Measurements from ENCODE around the gene AFG1L.
"Not testable (repeated sequence)": the region's sequence is repeated elsewhere in the genome, so short reads cannot be mapped to it uniquely, and the experiment has no call there.

The AFG1L gene

DNA sequence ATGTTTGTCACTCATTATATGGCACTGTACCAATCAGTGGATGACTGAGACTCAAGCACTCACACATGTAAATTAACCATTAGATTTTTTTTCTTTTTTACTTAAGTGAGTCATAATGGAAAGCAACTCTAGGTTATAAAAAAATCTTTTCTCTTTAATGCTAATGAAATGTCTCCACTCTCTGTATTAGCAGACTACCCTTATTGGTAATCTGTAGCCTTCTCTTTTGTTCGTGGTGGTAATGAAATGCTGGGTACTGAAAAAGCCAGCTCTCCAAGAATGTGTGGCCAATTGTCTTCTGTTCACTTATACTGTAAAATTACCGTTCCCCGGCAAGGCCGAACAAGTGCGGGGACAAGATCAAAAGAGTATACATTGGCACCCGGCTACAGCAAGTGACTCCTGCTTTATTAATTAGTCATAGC is 69.0 kb downstream of the AFG1L start:
- no peak for TF ChIP-seq NFRKB (IDR thresholded peaks at IDR 0.05)
- no peak for TF ChIP-seq CTBP1 (IDR thresholded peaks at IDR 0.05; ENCODE audit: borderline replicate concordance)
- no peak for TF ChIP-seq TARDBP (IDR thresholded peaks at IDR 0.05)
- TF ChIP-seq, protein P1, sequence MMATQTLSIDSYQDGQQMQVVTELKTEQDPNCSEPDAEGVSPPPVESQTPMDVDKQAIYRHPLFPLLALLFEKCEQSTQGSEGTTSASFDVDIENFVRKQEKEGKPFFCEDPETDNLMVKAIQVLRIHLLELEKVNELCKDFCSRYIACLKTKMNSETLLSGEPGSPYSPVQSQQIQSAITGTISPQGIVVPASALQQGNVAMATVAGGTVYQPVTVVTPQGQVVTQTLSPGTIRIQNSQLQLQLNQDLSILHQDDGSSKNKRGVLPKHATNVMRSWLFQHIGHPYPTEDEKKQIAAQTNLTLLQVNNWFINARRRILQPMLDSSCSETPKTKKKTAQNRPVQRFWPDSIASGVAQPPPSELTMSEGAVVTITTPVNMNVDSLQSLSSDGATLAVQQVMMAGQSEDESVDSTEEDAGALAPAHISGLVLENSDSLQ (IDR thresholded peaks at IDR 0.05): no peak
- POLR2A ChIA-PET: interaction anchor here (0.9 kb wide), 1 partner anchor 103 kb away, joined by 3 read pairs; the partner anchor contains the start of gene SNX3

DNA sequence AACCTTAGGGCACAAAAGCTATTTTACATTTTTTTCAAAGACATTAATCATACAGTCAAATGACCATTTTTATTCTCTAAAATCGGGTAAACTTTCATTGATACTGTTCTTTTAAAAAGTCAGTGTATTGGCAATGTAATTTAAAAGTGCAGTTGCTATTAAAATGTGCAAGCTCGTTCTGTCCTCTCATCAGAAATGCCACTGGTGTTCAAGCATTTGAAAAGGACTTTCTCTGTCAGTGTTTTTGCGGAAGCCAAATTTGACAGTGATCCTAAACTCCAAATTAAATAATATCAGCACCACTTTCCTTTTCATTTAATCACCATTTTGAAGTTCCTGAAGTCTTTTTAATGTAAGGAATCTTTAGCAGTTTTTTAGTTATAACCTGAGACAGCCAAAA is 69.6 kb downstream of the AFG1L start:
- CTCF ChIA-PET: interaction anchor here (0.7 to 1.1 kb wide), 2 partner anchors 15 to 237 kb away, joined by 3 to 4 read pairs; no protein-coding TSS in a partner anchor
- POLR2A ChIA-PET: interaction anchor here (0.9 kb wide), 1 partner anchor 103 kb away, joined by 3 read pairs; the partner anchor contains the start of gene SNX3
- TF ChIP-seq ELF4 (IDR thresholded peaks at IDR 0.05): no peak
- TF ChIP-seq BHLHE40 (IDR thresholded peaks at IDR 0.05; ENCODE audit: borderline replicate concordance): no peak
- TF ChIP-seq FOXK2 (IDR thresholded peaks at IDR 0.05): no peak
- no peak for TF ChIP-seq SP1 (IDR thresholded peaks at IDR 0.05)
- no peak for TF ChIP-seq ZNF384 (IDR thresholded peaks at IDR 0.05)
- TF ChIP-seq TARDBP (IDR thresholded peaks at IDR 0.05): no peak
- no peak for TF ChIP-seq L3MBTL2 (conservative IDR thresholded peaks at IDR 0.05)
- TF ChIP-seq, protein P1 (IDR thresholded peaks at IDR 0.05): no peak
- no peak for TF ChIP-seq FOXM1 (IDR thresholded peaks at IDR 0.05; ENCODE audit: borderline replicate concordance)
- TF ChIP-seq NFRKB (IDR thresholded peaks at IDR 0.05): no peak
- no peak for TF ChIP-seq HDGF (IDR thresholded peaks at IDR 0.05; ENCODE audit: borderline replicate concordance)
- TF ChIP-seq SUZ12 (IDR thresholded peaks at IDR 0.05): no peak
- TF ChIP-seq LEF1 (IDR thresholded peaks at IDR 0.05; ENCODE audit: borderline replicate concordance): no peak
- no peak for DNase-seq (ENCODE audit: extremely low spot score)

More for the DNA sequence above, 69.0 kb downstream of the AFG1L start:
- no peak for DNase-seq (ENCODE audit: extremely low spot score)
- CTCF ChIA-PET: interaction anchor here (0.7 kb wide), 1 partner anchor 237 kb away, joined by 3 read pairs; no protein-coding TSS in a partner anchor

DNA sequence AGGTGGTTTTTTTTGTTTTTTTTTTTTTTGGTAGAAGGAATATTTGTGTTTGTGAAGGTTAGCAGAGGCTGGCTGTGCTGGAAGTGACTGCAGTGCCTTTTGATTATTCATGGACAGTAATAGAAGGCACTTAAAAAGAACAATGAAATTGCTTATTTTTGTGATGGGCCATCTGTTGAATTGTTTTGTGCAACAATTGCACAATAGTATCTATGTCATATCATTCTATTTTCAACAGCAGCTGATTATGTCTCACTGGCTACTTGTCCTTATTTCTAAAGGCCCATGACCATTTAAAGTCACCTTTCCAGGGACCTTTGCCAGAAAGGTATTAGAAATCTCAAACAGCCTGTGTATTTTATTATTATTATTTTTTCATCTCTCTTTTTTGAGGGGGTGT is 70.6 kb downstream of the AFG1L start:
- TF ChIP-seq FOXA1 (IDR thresholded peaks at IDR 0.05) (no peak), FOXM1 (IDR thresholded peaks at IDR 0.05; ENCODE audit: borderline replicate concordance) (no peak), BHLHE40 (IDR thresholded peaks at IDR 0.05; ENCODE audit: borderline replicate concordance) (no peak), SUZ12 (IDR thresholded peaks at IDR 0.05) (no peak), ZNF384 (IDR thresholded peaks at IDR 0.05) (no peak)
- ChIA-PET CTCF (interaction anchor here (1.2 kb wide), 1 partner anchor 127 kb away, joined by 4 read pairs; no protein-coding TSS in a partner anchor), POLR2A (no interaction called here)
- DNase-seq (ENCODE audit: extremely low spot score): no peak

DNA sequence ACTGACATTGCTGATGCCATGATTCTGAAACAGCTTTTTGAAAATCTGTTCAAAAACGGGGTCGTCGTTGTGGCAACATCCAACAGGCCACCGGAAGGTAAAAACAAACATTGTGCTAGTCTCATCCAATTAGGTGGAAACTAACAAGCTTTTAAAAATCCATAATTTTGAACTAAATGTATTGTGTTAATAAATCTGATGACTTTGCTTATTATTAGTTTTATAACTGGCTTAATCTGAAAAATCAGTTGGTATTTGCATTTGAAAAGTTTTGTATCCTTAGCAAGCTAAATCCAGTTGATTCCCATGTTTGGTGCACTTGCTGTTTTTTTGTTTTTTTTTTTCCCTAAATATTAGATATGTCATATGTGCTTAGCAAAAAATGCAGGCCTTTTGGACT is 71.4 kb downstream of the AFG1L start:
- DNase-seq (ENCODE audit: extremely low spot score): no peak
- ChIA-PET POLR2A (no interaction called here), CTCF (interaction anchor here (1.2 kb wide), 1 partner anchor 126 kb away, joined by 4 read pairs; no protein-coding TSS in a partner anchor)
- no peak for TF ChIP-seq SP1 (IDR thresholded peaks at IDR 0.05)
- no peak for TF ChIP-seq FOXM1 (IDR thresholded peaks at IDR 0.05; ENCODE audit: borderline replicate concordance)
- TF ChIP-seq ZNF384 (IDR thresholded peaks at IDR 0.05): no peak
- no peak for TF ChIP-seq CTBP1 (IDR thresholded peaks at IDR 0.05; ENCODE audit: borderline replicate concordance)
- no peak for TF ChIP-seq ARNT (IDR thresholded peaks at IDR 0.05)
- TF ChIP-seq L3MBTL2 (conservative IDR thresholded peaks at IDR 0.05): no peak
- TF ChIP-seq LEF1 (IDR thresholded peaks at IDR 0.05; ENCODE audit: borderline replicate concordance): no peak

DNA sequence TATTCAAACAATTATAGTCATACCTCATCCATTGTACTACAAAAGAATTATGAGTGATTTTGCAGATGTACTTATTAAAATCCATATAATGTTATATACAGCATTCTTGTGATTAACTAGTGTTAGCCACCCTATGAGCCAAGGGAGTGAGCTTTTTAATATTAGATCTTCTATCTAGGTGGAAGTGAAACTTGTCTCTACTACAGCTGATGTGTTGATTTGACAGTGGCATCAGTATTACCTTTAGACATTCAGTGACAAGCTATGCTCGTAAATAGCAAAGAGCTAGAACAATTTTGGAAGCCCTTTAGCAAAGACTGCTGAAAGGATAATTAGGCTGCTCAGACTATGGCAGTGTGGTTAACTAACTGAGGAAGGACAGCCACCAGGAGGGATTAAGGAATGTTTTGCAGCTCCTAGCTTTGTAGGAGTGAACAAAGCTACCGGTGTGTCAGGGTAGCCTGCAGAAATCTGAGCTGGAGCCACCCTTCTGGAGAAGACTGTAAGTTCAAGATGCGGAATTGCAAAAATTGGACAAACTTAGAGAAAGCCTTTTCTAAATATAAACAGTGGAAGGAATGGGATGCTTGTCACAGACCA is 73.7 kb downstream of the AFG1L start:
- no peak for TF ChIP-seq LEF1 (IDR thresholded peaks at IDR 0.05; ENCODE audit: borderline replicate concordance)
- TF ChIP-seq NFRKB (IDR thresholded peaks at IDR 0.05): no peak
- TF ChIP-seq FOXK2 (IDR thresholded peaks at IDR 0.05): no peak
- no peak for TF ChIP-seq FOXA1 (IDR thresholded peaks at IDR 0.05)
- TF ChIP-seq BHLHE40 (IDR thresholded peaks at IDR 0.05; ENCODE audit: borderline replicate concordance): no peak
- POLR2A ChIA-PET: no interaction called here
- CTCF ChIA-PET: no interaction called here
- DNase-seq (ENCODE audit: extremely low spot score): no peak

DNA sequence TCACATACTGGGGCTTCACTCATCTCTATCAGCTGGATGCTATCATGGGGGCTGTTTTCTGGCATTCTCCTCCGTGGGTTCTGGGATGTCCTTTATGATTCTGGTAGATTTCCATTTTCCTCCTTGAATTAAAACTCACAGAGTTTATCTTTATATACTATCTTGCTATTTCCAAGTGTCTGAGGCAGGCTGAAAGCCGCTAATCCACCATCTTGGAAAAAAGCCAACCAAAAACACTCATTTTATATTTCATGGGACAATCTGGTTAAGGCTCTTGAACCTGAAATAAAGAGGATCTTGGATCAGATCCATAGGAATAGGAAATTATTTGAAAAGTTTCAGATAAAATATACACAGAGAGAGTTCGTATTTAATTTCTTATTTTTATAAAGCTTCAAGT is 86.0 kb downstream of the AFG1L start:
- no peak for TF ChIP-seq ZNF384 (IDR thresholded peaks at IDR 0.05)
- no peak for TF ChIP-seq L3MBTL2 (conservative IDR thresholded peaks at IDR 0.05)
- TF ChIP-seq NFRKB (IDR thresholded peaks at IDR 0.05): no peak
- TF ChIP-seq FOXM1 (IDR thresholded peaks at IDR 0.05; ENCODE audit: borderline replicate concordance): no peak
- no peak for TF ChIP-seq BHLHE40 (IDR thresholded peaks at IDR 0.05; ENCODE audit: borderline replicate concordance)
- no peak for TF ChIP-seq HDGF (IDR thresholded peaks at IDR 0.05; ENCODE audit: borderline replicate concordance)
- TF ChIP-seq FOXA1 (IDR thresholded peaks at IDR 0.05): no peak
- TF ChIP-seq FOXK2 (IDR thresholded peaks at IDR 0.05): no peak
- ChIA-PET POLR2A (no interaction called here), CTCF (no interaction called here)
- no peak for DNase-seq (ENCODE audit: extremely low spot score)

DNA sequence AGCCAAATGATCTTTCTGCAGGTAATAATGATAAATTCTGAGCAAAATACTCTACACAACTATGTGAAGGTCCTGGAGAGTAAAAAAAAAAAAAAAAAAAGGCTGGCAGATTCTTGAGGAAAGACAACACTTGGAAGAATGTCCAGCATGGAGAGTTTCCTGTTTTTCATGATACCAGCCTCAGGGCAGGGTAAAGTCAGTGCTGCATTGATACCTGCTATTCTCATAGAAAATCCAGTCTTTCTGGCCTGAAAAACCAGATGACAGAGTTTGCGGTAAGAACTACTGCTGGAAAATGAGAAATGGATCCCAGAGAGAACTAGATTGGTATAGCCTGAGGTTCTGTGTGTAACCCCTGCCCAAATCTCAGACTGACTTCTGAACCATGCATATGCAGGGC is 89.1 kb downstream of the AFG1L start:
- no peak for DNase-seq (ENCODE audit: extremely low spot score)
- ChIA-PET POLR2A (no interaction called here), CTCF (no interaction called here)
- no peak for TF ChIP-seq ELF4 (IDR thresholded peaks at IDR 0.05)
- TF ChIP-seq NFRKB (IDR thresholded peaks at IDR 0.05): no peak
- TF ChIP-seq, protein P1 (IDR thresholded peaks at IDR 0.05): no peak
- TF ChIP-seq FOXM1 (IDR thresholded peaks at IDR 0.05; ENCODE audit: borderline replicate concordance): no peak
- no peak for TF ChIP-seq BHLHE40 (IDR thresholded peaks at IDR 0.05; ENCODE audit: borderline replicate concordance)
- TF ChIP-seq CTBP1 (IDR thresholded peaks at IDR 0.05; ENCODE audit: borderline replicate concordance): no peak
- TF ChIP-seq SUZ12 (IDR thresholded peaks at IDR 0.05): no peak
- no peak for TF ChIP-seq HDGF (IDR thresholded peaks at IDR 0.05; ENCODE audit: borderline replicate concordance)
- no peak for TF ChIP-seq LEF1 (IDR thresholded peaks at IDR 0.05; ENCODE audit: borderline replicate concordance)
- no peak for TF ChIP-seq SP1 (IDR thresholded peaks at IDR 0.05)
- no peak for TF ChIP-seq FOXA1 (IDR thresholded peaks at IDR 0.05)
- TF ChIP-seq TARDBP (IDR thresholded peaks at IDR 0.05): no peak
- no peak for TF ChIP-seq FOXK2 (IDR thresholded peaks at IDR 0.05)
- TF ChIP-seq ARNT (IDR thresholded peaks at IDR 0.05): no peak
- TF ChIP-seq ZNF384 (IDR thresholded peaks at IDR 0.05): no peak
- TF ChIP-seq L3MBTL2 (conservative IDR thresholded peaks at IDR 0.05): no peak

DNA sequence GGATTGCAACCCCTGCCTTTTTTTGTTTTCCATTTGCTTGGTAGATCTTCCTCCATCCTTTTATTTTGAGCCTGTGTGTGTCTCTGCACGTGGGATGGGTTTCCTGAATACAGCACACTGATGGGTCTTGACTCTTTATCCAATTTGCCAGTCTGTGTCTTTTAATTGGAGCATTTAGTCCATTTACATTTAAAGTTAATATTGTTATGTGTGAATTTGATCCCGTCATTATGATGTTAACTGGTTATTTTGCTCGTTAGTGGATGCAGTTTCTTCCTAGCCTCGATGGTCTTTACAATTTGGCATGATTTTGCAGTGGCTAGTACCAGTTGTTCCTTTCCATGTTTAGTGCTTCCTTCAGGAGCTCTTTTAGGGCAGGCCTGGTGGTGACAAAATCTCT is 94.3 kb downstream of the AFG1L start:
- DNase-seq (ENCODE audit: extremely low spot score); POLR2A ChIA-PET; CTCF ChIA-PET: not testable (repeated sequence)

Measured in HEK293T (cell line).